Activated CD4-positive, alpha-beta T cell treated with anti-CD3 and anti-CD28 coated beads, Interleukin-10, Interleukin-2, amounts not matched to agents 100 ng/mL and 50 ng/mL, durations not matched to agents 16 hours and 8 hours (primary cell): ENCODE measurements around the gene IL3RA.
"Not testable (repeated sequence)": the region's sequence is repeated elsewhere in the genome, so short reads cannot be mapped to it uniquely, and the experiment has no call there.

Source experiments
- DNase-seq: peaks from one replicate; pipeline ENCODE4 v3.0.0-alpha.2; 2020

Gene IL3RA

DNA sequence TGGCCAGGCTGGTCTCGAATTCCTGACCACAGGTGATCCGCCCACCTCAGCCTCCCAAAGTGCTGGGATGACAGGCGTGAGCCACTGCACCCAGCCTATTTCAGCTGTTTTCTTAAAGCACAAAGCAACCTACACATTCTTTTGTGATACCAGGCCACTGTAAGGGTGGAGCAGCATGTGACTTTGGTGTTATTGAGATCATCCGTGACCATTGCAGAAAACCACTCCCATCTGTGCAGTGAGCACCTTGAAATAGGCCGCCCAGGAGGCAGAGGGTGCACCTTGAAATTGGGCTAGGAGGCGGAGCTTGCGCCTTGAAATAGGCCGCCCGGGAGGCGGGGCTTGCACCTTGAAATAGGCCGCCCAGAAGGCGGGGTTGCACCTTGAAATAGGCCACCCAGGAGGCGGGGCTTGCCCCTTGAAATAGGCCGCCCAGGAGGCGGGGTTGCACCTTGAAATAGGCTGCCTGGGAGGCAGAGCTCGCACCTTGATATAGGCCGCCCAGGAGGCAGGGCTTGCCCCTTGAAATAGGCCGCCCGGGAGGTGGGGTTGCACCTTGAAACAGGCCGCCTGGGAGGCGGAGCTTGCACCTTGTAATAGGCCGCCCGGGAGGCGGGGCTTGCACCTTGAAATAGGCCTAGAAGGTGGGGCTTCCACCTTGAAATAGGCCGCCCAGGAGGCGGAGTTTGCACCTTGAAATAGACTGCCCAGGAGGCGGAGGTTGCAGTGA is 64.3 kb downstream of the IL3RA start:
- DNase-seq: no peak

DNA sequence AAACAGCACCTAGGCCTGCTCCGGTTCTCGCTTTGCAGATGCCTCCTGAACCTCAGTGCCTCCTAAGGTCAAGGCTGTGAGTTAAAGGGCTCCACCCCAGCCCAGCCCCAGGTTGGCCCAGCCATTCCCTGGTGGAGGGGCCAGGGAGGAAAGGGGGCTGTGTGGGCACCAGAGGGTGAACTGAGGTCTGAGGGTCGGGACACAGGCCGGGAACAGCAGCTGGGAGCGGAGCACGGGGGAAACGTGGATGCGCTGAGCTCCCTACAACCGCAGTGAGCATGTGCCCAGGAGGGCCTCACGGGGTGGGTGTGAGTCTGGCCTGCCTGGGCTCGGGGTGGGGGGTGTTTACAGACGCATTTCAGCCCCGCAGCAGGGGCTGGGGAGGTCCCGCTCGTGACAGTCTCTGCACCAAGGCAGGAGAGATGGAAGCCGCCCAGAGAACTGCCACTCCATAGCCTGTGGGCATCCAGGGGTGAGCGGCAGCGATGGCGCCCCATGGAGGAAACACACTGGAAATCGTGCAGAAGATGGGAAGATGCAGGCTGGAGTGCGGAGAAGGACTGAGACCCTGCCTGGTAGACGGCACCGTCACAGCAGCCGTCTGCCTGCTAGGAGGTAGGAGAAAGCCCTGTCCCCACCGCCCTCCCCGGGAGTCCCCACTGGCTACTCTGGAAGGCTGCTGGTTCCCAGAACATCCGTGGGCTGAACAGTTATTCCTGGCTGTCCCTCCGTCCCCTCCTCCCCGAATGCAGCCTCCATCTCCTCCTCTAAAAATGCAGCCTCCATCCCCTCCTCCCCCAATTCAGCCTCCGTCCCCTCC is 65.2 kb downstream of the IL3RA start:
- no peak for DNase-seq

DNA sequence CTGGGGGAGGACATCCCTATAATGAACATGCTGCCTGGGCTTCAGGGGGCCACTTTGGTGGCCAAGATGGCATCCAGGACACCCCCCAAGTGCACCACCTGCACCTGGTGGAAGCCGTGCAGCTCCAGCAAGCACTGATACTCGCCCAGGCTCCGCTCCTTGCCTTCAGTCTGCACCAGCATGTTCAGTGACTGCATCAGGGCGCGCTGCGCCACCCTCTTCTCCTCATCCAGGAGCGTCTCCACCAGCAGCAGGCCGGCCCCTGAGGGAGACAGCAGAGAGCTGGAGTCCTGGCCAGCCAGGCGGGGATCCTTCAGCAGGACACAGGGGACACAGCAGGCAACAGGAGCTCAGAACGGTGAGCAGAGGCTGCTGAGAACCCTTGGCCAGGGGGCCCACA is 66.6 kb downstream of the IL3RA start:
- DNase-seq: no peak

DNA sequence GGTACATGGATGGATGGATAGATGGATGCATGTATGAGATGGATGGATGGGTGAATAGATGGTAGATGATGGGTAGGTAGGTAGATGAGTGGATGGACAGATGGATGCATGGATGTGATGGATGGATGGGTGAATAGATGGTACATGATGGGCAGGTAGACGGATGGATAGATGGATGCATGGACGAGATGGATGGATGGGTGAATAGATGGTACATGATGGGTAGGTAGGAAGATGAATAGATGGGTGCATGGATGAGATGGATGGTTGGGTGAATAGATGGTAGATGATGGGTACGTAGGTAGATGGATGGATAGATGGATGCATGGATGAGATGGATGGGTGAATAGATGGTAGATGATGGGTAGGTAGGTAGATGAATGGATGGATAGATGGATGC is 67.3 kb downstream of the IL3RA start:
- not testable (repeated sequence) for DNase-seq

DNA sequence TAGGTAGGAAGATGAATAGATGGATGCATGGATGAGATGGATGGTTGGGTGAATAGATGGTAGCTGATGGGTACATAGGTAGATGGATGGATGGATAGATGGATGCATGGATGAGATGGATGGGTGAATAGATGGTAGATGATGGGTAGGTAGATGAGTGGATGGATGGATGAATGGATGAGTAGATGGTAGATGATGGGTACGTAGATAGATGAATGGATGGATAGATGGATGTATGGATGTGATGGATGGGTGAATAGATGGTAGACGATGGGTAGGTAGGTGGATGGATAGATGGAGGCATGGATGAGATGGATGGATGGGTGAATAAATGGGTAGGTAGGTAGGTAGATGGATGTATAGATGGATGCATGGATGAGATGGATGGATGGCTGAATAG is 69.2 kb downstream of the IL3RA start:
- DNase-seq: not testable (repeated sequence)

DNA sequence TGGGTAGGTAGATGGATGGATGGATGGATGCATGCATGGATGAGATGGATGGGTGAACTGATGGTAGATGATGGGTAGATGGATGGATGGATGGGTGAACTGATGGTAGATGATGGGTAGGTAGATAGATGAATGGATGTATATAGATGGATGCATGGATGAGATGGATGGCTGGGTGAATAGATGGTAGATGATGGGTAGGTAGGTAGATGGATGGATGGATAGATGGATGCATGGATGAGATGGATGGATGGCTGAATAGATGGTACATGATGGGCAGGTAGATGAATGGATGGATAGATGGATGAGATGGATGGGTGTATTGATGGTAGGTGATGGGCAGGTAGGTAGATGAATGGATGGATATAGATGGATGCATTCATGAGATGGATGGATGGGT is 70.5 kb downstream of the IL3RA start:
- no peak for DNase-seq

DNA sequence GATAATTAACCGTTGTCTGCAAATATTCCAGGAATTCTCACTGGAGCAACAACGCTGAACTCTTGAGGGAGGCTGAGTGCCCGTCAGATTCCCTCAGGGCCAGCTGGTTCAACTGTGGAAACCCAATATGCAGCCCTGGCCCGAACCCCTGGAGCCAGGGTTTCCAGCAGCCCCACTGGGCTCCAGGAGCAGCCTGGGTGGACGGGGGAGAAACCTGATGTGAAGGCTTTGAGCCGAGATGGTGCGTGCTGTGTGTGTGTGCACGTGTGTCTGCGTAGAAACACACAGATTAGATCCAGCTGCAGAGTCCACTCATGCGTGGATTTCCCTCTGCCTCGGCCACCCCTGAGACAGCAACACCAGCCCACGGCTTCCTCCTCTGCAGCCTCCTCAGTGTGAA is 74.7 kb downstream of the IL3RA start:
- DNase-seq: no peak

DNA sequence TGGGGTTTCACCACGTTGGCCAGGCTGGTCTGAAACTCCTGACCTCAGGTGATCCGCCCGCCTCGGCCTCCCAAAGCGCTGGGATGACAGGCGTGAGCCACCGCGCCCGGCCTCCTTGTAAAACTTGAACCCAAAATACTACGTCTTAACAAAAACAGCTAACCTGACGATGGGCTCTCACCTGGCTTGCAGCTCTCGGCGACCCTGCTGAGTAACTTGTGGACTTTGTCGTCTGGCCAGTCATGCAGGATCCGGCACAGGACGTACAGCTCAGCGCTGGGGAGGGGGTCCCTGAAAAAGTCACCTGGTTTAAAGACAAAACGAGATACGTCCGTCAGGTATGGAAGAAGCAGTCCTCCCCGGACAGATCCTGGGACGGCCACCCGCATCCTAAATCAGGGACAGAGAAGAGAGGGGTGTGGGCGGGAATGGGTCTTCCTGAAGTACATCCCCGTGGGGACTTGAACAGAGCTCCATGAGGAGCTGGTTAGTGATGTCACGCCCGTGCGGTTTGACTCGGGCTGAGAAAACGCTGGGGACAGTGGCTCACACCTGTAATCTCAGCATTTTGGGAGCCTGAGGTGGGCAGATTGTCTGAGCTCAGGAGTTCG is 76.1 kb downstream of the IL3RA start:
- no peak for DNase-seq

DNA sequence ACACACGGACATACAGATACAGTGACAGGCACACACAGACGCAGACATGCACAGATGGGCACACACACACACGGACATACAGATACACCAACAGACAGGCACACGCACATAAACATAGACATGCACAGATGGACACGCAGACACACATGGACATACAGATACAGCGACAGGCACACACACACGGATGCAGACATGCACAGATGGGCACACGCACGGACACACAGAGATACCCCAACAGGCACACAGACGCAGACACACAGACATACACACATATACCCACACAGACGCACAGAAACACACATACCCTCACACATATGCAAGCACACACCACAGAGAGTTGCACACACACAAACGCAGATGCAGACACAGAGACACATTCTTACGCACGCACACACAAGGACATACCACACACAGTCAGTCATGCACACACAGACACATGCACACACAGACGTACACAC is 79.8 kb downstream of the IL3RA start:
- no peak for DNase-seq

DNA sequence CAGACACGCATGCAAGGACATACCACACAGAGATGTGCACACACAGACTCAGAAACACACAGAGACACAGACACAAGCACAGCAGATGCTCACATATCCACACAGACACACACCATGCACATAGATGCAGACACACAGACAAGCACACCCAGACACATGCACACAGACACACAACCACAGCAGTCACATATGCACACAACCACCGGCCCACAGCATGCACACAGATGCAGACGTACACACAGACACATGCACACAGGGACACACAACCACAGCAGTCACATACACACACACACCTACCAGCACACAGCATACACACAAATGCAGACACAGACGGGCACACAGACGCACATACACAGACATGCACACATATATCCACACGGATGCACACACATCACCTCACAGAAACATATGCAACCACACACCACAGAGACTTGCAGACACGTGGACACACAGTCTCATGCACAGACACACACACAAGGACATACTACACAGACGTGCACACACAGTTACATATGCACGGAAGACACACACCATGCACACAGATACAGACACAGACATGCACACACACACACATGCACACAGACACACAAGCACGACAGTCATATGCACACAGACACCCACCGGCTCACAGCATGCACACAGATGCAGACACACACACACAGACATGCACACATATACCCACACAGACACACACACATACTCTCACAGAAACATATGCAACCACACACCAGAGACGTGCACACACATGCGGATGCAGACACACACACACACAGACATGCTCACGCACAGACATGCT is 80.6 kb downstream of the IL3RA start:
- no peak for DNase-seq

DNA sequence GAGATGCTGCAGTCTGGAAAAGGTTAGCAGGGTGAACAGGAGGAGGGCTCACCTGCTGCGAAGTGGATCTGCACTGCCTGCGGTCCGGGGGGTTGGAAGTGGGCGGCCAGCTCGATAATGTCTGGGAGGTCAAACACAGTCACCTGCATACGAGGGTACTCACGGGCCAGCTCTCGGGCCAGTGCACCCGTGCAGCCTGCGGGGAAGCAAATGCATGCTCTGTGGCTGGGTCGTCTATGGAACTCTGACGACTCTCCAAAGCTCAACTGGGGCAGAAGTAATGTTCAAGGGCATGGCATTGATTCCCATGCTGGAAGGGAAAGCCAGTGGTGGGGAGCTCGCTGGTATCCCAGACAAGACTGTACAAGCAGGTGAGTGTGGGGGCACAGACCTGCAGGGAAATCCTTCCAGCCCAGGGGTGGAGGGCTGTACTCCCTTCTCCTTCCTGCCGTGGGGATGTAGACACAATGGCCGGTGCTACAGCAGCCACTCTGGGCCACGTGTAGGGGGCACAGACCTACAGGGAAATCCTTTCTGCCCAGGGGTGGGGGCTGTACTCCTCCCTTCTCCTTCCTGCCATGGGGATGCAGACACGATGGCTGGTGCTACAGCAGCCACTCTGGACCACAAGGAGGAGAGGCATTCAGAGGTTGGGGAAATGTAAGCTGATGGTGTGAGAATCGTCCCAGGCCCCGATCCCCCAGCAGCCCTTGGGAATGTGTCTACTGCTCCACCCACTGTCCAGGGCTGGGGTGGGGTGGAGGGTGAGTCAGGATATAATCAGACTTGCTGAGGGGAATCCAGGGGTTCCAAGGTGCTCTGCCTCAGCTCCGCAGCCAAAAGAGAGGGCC is 81.6 kb downstream of the IL3RA start:
- no peak for DNase-seq

DNA sequence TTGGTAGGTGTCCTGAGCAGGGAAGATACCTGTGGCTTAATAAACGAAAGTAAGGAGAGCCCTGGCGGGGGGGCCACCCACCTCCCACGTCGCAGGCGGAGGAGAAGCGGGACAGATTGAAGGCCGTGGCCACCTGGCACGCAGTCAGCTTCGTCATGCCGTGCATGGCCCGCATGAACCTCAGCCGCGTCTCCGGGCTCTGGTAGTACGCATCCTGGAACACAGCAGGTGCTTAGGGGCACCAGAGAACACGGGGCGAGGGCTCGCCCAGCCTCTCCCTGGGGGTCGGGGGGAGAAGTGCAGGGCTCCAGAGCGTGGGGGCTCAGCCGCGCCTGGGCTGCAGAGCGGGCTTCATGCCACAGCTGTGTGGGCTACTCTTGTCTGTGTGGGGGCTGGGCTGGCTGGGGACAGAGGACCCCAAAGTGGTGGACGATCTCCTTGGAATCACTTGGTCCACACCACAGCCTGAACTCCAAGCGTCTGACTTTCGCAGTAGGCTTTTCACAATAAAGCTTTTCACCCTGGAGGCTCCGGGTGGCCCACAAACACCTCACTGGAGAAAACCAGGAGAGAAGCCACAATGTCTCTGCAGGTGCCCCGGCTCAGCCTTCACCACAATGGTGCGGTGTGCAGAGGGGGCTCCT is 82.4 kb downstream of the IL3RA start:
- DNase-seq: no peak

DNA sequence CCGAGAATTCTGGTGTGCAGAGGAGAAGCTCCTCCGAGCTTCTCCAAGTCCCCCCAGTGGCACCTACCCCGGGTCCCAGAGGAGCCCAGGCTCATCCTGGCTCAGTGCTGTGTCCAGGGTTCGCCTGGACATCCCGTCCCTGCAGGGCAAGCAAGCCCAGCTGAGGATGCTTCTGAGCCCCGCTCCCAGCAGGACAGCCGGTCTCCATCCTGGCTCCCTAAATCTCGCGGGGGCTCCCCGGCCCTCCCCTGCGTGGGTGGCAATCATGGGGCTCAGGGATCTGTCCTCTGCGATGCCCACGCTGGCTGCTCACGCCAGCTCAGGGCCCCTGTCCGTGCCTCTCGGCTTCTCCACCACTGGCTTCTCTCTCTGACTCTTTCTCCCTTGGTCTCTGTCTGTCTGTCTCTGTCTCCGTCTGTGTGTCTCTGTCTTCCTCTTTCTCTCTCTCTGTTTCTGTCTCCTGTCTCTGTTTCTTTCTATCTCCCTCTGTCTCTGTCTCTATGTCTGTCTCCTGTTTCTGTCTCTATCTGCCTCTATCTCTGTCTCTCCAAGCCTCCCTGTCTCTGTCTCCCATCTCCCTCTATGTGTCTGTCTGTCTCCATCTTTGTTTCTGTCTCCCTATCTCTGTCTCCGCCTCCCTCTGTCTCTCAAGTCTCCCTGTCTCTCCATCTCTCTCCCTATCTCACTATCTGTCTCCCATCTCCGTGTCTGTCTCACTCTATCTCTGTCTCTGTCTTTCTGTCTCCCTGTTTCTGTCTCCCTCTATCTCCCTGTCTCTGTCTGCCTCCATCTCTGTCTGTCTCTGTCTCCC is 83.2 kb downstream of the IL3RA start:
- no peak for DNase-seq

DNA sequence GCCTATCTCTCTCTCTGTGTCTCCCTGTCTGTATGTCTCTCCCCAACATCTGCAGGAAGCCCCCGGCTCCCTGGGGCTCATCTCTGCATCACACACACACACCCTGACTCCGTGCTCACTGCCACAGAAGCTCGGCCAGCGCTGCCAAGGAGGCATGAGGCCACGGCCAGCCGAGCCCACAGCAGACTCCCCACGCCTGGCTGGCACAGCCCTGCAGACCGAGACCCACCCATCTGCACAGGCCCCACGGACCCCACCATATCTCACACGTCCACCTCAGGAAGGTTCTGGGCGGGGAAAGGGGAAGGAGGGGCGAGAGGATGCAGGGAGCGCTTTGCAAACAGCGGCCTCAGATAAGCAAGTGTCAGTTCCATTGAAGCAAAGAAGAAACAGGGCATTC is 83.8 kb downstream of the IL3RA start:
- DNase-seq: no peak

DNA sequence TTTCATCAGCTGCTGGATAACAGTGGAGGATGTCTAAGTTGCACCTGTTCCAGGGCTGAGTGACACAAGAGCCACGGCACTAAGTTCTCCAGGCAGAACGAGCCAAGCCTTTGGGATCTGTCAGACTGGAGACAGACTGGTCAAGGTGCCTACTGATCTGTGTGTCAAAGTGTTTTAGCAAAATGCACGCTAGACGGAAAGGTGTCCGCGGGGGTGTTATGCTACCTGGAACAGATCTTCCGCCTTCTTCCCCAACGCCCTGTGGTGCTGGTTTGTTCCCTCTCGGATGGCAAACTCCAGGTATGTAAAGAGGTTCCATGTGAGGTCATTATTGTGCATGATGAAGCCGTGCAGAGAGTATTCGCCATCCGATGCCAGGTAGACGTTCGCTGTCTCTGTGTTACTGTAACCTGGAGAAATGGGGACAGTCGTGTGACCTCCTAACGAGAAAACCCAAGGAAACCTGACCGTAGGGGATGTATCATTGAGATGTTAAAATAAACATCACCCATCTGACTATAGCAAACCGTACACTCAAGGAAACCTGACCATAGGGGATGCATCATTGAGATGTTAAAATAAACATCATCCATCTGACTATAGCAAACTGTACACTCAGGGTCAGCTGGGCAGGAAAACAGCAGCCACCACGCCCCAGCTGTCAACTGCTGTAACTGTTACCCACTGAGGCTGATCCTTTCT is 85.0 kb downstream of the IL3RA start:
- DNase-seq: no peak

DNA sequence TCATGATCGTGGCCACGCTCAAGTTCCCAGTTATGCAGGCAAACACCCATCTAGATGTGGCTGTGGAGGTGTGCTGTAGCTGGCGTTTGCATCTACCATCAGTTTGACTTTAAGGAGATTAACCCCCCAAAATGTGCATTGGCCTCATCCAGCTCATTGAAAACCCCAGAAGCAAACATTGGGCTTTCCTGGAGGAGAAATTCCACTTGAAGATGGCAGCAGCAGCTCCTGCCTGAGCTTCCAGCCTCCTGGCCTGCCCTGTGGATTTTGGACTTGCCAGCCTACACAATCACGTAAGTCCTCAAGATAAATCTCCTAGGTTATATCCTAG is 85.5 kb downstream of the IL3RA start:
- DNase-seq: no peak

DNA sequence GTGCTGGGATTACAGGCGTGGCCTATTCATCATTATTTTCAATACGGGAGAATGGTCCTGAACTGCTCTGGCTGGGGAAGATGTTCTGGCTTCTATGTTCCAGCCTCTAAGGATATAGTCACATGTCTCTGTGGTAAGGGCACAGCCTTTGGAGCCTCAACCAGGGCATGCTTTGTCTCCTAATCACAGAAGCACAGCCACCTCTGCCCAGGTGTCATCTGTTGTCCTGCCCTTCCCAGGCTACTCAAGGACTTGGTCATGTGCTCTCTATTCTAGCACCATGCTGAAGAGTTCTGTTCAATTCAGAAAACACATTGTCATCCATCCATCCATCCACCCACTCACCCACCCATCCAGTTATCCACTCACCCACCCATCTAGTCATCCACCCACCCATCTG is 86.6 kb downstream of the IL3RA start:
- DNase-seq: no peak

DNA sequence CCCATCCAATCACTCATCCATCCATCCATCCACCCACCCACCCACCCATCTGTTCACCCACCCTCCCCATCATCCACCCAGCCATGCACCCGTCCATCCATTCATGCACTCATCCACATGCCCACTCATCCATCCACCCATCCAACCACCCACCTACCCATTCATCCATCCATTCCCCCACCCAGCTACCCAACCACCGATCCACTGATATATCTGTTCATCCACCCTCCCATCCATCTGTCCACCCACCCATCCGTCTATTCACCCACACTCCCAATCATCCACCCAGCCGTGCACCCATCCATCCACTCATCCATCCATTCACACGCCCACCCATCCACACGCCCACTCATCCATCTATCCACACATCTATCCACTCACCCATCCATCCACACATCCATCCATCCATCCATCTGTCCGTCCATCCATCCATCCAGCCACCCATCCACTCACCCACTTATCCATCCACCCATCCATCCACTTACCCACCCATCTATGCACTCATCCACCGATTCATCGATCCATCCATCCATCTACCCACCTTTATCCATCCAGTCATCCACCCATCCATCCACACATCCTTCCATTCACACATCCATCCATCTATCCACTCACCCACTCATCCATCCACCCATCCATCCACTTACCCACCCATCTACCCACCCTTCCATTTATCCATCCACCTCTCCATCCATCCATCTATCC is 87.7 kb downstream of the IL3RA start:
- no peak for DNase-seq

DNA sequence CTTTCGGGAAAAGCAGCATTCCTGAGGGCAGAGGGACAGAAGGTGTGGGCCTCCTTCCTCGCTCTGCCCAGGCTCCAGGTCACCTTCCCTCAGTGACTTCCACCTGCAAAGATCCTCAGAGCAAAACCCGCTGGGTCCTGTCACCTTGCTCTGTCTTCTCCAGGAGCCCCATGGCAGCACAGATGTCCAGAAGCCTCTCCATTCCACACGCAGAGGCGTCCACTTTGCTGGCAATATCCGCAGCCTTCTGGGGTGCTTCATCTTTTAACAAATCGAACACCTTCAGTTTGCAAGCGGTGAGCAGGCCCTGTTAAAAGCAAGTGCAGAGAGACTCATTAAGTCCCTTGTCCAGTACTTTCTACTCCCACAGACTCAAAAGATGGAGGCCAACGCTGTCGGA is 88.8 kb downstream of the IL3RA start:
- no peak for DNase-seq

DNA sequence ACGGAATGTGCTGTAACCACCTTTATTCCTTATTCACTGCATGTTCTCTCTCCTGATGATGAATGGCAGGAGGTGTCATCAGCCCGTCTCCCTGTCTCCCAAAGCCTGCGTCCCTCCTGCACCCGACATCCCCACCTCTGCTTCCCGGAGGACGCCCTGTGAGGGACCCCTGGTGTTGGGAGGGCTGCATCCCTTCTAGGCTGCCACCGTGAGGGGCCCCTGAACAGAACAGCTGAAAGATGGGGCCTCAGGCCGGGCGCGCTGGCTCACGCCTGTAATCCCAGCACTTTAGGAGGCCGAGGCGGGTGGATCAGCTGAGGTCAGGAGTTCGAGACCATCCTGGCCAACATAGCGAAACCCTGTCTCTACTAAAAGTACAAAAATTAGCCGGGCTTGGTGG is 89.7 kb downstream of the IL3RA start:
- DNase-seq: not testable (repeated sequence)
